HG03442 (cell line): ENCODE results near the gene MFNG.

Source experiments
- ATAC-seq: cut with Tn5 transposase; IDR thresholded peaks from one replicate; pipeline ENCODE4 v1.9.1; 2021; ENCODE audit warnings: mild to moderate bottlenecking, moderate library complexity; ENCODE audit not compliant: unreplicated experiment

Gene MFNG

DNA sequence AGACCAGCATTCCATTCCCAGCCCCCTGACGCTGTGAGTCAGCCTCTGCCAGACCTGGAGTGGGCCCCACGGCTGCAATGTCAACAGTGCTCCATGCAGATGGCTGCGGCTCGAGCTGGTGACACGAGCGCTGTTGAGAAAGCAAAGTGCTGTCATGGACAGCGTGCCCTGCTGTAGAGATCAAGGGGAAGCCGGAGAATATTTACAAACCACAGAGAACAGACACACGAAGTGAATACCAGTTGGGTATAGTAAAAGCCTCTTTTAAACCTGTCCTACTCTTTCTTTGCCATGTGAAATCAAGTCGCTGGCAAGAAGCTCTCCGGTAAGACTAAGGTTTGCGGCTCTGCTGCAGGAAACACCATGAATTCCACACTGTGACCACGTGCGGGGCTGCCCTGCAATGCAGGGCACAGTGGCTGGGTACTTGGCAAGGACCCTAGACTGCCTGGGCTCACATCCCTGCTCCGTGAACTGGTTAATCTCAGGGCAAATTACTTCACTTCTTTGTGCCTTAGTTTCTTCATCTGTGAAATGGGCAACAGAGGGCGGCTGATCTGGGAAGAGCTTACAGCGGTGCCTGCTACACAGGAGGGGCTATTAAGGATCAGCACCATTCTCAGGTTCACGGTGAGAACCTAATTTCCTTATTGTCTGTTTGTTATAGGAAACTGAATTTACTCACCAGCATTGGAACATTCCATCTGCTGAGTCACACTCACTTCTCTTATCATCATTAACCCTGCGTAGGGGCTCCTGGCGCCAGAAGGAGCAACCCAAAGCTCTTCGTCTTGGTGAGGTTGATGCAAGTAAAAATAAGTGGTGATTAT is 31.1 kb downstream of the MFNG start:
- ATAC-seq = no peak

DNA sequence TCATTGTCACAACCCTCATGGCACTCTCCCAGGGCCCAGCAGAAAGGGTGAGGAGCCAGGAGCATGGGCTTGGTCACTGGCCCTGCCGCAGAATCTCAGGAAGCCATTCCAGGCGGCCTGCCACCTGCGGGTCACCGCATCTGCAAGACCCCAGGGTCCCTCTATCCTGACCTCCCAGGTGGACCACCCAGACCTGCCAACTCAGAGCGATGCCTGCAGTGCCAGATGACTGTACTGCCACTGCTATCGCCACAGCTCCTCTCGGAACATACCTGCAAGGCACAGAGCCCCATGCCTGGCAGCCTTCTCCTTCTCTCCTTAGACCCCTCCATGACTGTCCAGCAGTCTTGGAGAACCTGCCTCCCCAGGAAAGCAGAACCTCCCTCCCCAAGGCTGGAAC is 32.5 kb downstream of the MFNG start:
- ATAC-seq = no peak

DNA sequence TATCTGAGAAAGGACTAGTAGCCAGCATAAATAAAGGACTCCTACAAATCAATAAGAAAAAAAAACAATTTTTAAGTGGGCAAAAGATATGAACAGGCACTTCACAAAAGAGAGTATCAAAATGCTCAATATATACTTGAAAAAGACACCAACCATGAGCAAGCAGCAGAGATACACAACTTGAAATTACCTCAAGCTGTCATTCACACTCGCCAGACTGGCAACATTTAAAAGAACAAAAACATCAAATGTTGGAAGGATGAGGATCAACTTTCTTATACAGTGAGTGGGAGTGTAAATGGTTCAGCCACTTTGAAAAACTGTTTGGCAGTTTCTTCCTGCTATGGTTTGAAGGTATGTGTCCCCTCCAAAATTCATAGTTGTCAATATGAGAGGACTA is 35.0 kb downstream of the MFNG start:
- ATAC-seq = no peak

DNA sequence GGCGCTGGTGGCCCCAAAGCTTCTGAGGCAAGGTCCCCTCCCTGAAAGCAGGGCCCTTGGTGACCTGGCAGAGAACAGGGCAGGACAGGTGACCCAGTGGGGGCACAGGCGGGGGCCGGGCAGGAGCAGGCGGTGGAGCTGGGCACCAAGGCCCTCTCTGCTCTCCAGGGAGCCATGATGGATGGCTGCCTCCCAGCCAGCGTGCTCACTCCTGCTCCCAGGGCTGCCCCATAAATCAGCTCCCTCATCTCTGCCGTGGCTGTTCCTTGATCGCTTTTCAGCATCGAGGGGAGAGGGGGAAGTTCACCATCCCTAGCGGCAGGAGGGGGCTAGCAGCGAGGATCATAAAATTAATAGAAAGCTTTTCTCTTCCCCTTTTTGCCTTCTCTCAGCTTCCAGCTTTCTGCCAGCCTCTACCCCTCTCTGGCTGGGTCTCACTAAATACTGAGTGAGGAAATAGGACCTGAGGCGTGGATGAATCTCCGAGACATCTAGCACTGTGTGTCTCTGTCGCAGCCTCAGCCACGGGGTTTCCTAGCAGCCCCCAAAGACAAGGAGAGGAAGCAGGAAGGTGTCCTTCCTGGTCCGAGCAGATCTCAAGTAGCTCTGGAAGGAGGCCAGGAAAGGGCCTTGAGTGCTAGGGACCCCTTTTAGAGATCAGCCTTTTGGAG is 36.7 kb downstream of the MFNG start:
- no peak for ATAC-seq

DNA sequence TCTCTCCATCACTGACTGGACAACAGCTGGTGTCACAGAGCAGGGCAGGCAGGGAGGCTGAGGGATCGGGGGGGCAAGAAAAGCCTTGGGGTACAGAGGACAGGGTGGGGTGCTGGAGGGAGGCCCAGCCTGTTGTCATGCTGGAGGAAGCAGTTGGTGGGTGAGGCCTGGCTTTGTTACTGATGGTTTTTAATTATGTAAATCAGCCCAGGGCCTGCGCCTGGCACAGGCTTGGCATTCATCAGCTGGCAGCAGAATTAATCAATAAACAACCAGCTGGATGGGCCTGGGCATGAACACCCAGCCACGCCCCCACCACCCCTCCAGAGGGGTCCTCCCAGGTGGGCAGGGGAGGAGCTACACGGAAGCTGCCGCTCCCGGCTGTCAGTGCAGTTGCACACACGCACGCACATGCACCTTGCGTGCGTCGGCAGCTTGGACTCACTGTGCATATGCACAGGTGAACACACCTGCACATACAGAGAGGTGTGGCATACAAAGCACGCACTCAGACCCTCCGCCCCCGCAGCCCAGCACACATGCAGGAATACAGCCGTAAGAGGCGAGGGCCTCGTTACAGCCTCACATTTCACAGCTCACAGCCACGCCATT is 37.6 kb downstream of the MFNG start:
- ATAC-seq = no peak

DNA sequence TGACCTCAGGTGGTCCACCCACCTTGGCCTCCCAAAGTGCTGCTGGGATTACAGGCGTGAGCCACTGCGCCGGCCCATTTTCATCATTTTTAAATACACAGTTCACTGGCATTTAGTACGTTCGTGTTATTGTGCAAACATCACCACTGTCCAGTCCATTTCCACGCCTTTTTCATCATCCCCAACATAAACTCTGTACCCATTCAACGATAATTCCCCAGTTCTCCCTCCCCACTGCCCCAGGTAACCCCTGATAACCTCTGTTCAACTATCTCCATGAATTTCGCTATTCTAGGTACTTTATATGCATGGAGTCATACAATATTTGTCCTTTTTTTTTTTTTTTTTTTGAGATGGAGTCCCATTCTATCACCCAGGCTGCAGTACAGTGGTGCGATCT is 40.7 kb downstream of the MFNG start:
- no peak for ATAC-seq

DNA sequence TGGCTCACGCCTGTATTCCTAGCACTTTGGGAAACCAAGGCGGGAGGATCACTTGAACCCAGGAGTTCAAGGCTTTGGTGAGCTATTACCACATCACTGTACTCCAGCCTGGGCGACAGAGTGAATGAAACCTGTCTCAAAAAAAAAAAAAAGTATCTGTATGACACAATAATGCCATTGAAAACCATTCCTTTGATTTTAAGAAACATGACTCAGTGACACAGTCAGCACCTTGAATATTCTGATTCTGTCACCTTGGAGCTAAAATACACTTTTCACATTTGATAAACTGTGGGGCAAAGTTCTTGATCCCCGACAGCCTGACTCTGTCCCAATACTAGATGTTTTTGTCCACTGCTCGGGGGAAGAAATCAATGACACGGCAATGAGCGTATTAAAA is 42.2 kb downstream of the MFNG start:
- ATAC-seq = no peak

DNA sequence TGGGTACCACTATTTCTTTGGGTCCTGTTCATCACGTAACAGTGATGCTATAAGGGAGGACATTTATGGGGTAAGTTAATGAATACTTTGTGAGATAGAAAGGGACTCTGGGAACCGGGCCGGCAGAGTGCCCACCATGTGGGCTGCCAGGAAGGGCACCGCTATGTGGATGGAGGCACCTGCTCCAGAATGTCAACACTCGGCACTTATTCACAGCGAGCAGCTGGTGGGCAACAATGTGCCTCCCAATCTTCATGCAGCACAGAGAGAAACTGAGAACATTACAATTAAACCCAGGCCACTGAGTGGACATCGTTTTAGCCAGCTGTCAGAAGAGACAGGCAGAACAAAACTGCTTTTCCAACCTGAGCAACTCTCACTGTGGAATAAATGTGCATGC is 43.1 kb downstream of the MFNG start:
- ATAC-seq = no peak

DNA sequence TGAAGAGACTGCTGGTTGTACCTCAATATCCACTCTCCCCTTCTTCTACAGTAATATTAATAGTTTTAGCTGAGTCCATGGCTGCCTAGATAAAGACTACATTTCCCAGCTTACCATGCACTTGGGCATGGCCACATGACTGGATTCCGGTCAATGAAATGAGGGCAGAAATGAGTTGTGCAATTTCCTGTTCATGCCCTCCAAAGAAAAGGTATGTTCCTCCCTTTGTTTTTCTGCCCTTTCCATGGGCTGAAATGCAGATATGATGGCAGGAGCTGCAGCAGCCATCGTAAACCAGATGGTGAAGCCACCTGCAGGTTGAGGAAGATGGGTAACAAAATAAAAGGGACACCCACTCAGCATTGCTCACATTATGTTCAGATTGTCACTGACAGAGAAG is 43.6 kb downstream of the MFNG start:
- ATAC-seq = no peak

DNA sequence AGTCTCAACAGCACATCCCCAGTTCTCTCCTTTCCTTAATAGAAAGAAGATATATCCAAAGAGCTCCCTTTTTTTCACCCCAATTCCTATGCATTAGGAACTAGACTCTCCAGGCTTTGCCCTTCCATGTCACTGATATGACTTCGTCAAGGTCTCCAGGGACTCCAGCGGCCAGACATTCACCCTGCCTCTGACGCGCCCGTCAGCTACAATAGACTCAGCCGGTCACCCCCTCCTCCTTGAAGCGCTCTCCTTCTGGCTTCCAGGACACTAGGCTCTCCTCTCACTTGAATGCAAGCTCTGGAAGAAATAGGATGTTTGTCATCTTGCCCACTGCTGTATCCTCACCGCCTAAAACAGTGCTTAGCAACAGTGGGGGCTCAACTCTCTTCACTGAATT is 44.0 kb downstream of the MFNG start:
- no peak for ATAC-seq

DNA sequence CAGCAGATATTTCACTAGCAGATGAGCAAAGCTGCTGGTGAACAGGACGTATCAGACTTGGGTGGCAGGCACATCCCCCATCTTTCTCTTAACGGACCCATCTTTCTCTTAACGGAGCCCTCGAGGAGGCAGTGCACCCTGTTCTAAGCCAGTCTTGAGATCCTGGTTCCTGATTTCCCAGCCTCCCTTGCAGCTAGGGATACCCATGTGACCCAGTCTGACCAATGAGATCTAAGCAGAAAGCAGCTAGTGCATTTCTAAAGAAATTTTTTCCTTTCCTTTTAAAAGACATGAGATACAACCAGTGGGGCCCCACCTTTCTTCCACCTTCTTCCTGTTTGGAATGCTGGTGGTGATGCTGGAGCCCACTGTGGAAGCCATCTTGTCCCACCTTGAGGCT is 45.3 kb downstream of the MFNG start:
- no peak for ATAC-seq

DNA sequence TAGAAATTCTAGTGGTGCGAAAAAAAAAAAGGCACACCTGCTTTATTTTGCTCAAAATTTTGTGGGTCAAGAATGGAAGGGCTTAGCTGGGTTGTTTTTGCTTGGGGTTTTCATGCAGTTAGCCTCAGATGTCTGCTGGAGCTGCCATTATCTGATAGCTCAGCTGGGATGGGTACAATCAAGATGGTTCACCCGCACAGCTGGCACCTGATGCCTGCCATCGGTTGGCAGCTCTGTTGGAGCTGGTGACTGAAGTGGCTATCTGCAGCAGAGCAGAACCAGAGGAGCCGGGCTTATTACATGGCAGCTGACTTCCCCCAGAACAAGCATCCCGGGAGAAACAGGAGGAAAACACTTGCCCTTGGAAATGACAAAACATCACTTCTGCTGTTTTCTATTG is 46.8 kb downstream of the MFNG start:
- no peak for ATAC-seq

DNA sequence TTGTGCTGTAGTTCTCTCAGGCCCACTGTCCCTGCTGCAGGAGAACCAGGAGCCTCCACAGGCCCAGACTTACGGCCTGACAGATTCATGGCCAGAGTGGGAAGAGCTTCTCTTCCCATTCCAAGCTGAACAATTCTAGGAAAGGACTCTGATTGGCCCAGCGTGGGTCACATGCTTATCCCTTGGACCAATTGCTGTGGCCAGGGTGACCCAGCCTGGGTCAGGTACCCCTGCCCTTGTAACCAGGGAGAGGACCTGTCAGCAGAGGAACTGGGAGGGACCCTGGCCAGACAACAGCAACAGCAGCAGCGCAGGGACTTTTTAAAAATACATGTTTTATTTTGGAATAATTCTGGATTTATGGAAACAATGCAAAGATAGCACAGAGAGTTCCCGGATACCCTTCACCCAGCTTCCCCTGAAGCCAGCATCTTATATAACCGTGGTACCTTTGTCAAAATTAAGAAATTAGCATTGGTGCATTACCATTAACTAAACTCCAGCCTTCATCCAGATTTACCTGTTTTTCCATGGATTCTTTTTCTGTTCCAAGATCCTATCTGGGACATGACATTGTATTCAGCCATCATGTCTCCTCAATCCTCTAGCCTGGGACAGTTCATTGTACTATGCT is 50.1 kb downstream of the MFNG start:
- ATAC-seq = no peak

DNA sequence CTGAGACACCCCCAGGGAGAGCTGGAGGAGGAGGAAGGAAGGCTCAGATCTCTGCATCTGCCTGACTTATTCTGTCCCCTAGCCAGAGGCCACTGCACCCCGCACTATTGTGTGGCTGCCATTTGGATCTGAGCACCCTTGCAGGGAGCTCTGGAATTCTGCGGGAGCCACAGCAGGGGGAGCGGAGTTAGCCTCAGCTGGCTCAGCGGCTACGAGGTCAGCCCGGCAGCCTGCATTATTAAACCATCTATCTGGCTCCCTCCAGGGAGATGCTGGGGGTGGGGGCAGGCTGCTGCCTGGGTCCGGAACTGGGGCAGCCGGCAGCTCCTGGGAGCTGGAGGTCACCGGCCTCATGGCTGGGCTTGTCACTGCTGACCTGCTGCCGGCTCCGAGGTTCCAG is 52.4 kb downstream of the MFNG start:
- no peak for ATAC-seq

DNA sequence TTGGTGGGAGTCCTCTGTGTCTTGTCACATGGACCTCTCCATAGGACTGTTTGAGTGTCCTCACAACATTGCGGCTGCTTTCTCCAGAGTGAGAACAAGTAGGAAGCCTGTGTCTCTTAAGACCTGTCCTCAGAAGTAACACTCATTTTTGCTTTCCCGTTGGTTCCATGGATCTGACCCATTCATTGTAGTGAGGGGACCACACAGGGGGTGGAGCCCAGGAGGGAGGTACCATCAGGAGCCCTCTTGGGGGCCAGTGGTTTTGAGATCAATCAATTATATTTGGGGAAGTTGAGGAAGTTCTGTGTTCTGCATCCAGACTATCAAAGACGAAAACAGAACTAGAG is 53.5 kb downstream of the MFNG start:
- no peak for ATAC-seq

DNA sequence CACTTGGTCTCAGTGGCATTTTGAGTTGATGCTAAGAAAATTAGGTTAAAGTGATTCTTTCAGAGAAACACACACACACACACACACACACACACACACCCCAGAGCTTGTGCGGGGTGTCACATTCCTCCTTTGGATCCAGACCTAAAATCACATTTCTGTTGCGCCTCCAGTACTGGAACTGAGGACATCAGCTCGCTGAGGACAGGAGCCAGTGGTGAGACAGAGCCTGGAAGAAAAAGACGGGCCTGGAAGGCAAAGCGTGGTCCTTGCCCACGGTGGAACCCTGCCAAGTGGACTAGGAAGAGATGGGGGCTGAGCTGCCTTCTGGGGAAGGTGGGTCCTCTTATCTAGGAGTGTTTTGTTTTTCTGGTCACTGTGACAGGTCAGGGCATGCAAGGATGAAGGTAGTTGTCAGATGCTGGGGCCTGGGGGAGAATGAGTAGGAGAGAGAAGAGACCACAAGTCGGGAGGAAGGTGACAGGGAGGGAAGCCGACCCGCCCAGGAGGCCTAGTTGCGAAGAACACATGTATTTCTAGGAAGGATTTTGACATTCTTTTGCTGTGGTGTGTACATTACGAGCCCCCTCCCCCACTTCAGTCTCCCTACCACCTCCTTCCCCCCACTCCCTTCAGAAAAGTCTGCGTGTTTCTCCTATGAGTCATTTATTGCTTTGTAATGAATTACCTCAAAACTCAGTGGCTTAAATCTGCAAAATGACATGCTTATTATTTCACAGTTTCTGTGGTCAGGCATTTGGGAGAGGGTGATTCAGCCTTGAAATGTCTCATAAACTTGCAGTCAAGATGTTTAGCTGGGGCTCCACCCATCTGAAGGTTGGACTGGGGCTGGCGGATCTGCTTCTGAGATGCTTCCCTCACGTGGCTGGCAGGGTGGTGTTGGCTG is 54.1 kb downstream of the MFNG start:
- no peak for ATAC-seq

DNA sequence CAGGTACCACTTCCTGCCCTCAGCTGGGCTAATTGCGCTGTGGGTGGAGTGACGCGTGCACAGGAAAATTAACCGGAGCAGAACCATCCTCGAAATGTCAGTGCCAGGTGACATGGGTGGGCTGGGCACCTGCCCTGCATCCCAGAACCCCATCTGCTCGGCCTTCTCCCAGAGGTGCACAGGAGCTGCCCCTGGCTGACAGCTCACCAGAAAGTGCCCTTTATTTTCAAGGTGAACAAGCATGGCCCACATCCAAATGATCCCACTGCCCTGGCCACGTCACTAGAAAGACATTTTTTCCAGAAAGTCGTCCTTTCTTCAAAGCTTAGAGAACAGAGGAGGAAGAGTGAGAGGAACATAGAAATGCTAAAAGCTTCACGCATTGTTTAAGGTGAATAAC is 54.8 kb downstream of the MFNG start:
- no peak for ATAC-seq

DNA sequence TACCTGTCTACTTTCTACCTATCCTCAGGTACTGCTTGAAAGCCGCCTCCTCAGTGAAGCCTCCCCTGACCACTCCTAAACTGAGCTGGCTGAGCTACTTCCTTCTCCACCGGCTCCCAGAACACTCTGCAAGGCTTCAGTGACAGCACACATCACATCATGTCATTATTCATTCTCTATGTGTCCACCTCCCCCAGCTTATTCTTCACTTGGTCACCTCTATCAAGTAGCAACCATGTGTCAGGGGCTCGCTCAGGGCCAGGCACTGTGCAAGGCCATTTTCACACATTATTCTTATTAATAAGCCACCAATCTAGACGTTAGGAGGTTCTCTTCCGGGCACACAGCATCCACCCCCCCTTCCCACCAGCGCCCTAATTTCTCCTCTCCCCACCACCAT is 55.2 kb downstream of the MFNG start:
- ATAC-seq = no peak

DNA sequence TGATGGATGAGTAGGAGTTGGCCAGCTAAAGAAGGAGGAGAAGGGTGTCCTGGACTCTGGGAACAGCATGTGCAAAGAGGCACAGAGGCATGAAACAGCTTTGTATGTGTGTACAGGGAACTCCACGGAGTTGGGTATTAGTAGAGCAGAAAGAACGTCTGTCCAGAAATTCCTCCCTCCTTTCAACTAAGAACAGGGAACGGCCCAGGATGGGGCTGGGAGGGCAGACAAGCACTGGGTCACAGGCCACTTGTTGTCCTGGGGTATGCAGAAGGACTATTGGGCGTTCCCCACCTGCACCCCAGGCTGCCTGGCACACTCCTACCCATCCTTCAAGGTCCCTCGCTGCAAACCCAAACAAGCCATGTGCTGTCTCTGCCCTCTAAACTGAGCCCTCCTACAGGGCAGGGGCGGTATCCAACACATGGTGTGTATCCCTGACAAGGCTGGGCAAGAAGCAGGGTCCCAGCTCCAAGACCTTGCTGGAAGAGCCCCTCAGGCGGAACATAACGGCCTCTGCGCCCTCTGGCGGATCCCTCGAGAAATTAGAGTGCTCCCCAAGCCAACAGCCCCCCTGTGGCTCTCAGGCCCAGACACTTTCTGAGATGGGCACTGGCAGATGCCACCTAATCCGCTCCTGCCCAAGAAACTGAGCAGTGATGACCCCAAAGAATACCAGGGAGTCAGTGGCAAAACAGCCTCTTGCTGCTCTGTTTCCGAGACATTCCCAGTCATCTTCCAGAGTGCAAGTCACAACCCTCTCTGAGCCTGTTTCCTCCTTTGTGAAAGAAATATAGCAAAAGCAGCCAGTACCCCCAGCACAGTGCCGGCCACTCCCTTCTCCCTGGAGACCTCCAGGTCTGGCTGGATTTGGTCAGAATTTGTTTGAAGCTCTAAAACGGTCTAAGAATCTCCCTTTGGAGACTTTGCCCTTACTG is 57.3 kb downstream of the MFNG start:
- no peak for ATAC-seq
